Measurements from ENCODE around the gene RNASE8.
A peak's percentile ranks its signal among the peaks of the same experiment; 100 is the strongest.

Gene RNASE8

DNA sequence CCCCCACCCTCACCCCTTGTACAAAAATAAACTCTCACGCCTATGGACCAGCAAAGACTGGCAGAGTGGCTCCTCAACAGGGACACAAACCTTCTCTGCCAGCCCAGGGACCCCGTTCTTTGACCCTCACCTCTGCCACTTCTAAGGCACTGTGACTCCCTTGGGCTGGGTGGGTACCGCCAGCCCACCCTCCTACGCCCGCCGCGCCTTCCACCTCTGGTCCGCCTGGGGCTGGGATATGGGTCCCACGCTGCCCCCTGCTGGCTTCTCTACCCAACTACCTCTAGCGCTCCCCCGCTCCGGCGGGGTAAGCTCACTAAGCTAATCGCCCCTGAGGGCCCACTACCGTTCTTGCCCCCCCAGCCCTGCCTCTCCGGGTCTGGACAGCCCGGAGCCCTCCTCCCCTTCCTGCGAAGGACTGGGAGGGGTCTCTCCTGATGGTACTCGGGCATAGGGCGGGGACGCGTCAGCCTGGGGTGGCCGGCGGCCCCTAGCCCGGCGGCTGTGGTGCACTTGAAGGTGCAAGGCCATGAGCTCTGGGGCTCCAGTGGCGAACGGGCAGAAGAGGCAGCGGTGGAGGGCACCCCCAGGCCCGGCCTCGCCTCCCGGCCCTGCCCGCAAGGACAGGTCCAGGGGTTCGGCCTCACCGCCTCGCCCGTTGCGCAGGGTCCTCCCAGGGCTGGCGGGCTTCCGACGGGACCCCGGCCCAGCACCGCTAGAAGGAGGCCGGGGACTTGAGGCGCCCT, 32.7 kb downstream of the RNASE8 start:
- Histone ChIP-seq H3K9me3 (ENCODE audit: control insufficient read depth, insufficient read depth, low read length) (no peaks in the 10 kb centered on the region), H3F3A (ENCODE audit: control insufficient read depth, insufficient read depth) (no peaks in the 10 kb centered on the region), H3K27ac (ENCODE audit: low read depth, low read length) (no peak overlapping the region), H3K4me2 (ENCODE audit: low read length) (no peak overlapping the region), H3K4me1 (ENCODE audit: control insufficient read depth, low read length) (peaks cover 20% of the 10 kb centered on the region), H3K36me3 (ENCODE audit: control insufficient read depth, low read length) (peaks cover 3% of the 10 kb centered on the region; the same call in 1 of the 2 replicates), H3K9me2 (replicated peaks; ENCODE audit: control insufficient read depth, low read length) (no peaks in the 10 kb centered on the region), H3K79me2 (ENCODE audit: control insufficient read depth, low read length) (no peaks in the 10 kb centered on the region), H3K4me3 (ENCODE audit: low read length) (no peak overlapping the region), H3K27me3 (ENCODE audit: control insufficient read depth, low read length) (no peaks in the 10 kb centered on the region), H4K20me1 (ENCODE audit: control insufficient read depth, insufficient read depth, low read depth, low read length) (peaks cover 9% of the 10 kb centered on the region)
- TF ChIP-seq EZH2phosphoT487 (IDR thresholded peaks at IDR 0.05; ENCODE audit: borderline replicate concordance, low read length) (no peak), CTCF (IDR thresholded peaks at IDR 0.05; ENCODE audit: low read depth, low read length, poor library complexity, severe bottlenecking) (peak; percentile 67)

GRCh38 chr14:21090940-21091663, 33.5 kb downstream of the RNASE8 start:
- no peaks in the 10 kb centered on the region for H3K9me3 ChIP-seq (ENCODE audit: control insufficient read depth, insufficient read depth, low read length)
- TF ChIP-seq CTCF (IDR thresholded peaks at IDR 0.05; ENCODE audit: low read depth, low read length, poor library complexity, severe bottlenecking) (no peak), EZH2phosphoT487 (IDR thresholded peaks at IDR 0.05; ENCODE audit: borderline replicate concordance, low read length) (no peak)
- H3K27me3 ChIP-seq (ENCODE audit: control insufficient read depth, low read length), result no peaks in the 10 kb centered on the region
- H3K4me2 ChIP-seq (ENCODE audit: low read length), result no peak overlapping the region
- H3F3A ChIP-seq (ENCODE audit: control insufficient read depth, insufficient read depth), result peaks cover 1% of the 10 kb centered on the region; the same call in 1 of the 2 replicates
- H3K4me1 ChIP-seq (ENCODE audit: control insufficient read depth, low read length), result peaks cover 20% of the 10 kb centered on the region
- H3K27ac ChIP-seq (ENCODE audit: low read depth, low read length), result no peak overlapping the region
- H3K4me3 ChIP-seq (ENCODE audit: low read length), result no peak overlapping the region
- peaks cover 3% of the 10 kb centered on the region; the same call in 1 of the 2 replicates for H3K36me3 ChIP-seq (ENCODE audit: control insufficient read depth, low read length)
- H4K20me1 ChIP-seq (ENCODE audit: control insufficient read depth, insufficient read depth, low read depth, low read length), result peaks cover 9% of the 10 kb centered on the region
- no peaks in the 10 kb centered on the region for H3K9me2 ChIP-seq (replicated peaks; ENCODE audit: control insufficient read depth, low read length)
- no peaks in the 10 kb centered on the region for H3K79me2 ChIP-seq (ENCODE audit: control insufficient read depth, low read length)

GRCh38 chr14:21091821-21092272, 34.2 kb downstream of the RNASE8 start:
- Histone ChIP-seq H4K20me1 (ENCODE audit: control insufficient read depth, insufficient read depth, low read depth, low read length) (peaks cover 9% of the 10 kb centered on the region), H3K27me3 (ENCODE audit: control insufficient read depth, low read length) (no peaks in the 10 kb centered on the region), H3K4me2 (ENCODE audit: low read length) (no peak overlapping the region), H3K79me2 (ENCODE audit: control insufficient read depth, low read length) (no peaks in the 10 kb centered on the region), H3K9me3 (ENCODE audit: control insufficient read depth, insufficient read depth, low read length) (no peaks in the 10 kb centered on the region), H3F3A (ENCODE audit: control insufficient read depth, insufficient read depth) (peaks cover 8% of the 10 kb centered on the region; the same call in 1 of the 2 replicates), H3K27ac (ENCODE audit: low read depth, low read length) (no peak overlapping the region), H3K4me1 (ENCODE audit: control insufficient read depth, low read length) (peaks cover 20% of the 10 kb centered on the region), H3K36me3 (ENCODE audit: control insufficient read depth, low read length) (peaks cover 3% of the 10 kb centered on the region; the same call in 1 of the 2 replicates), H3K4me3 (ENCODE audit: low read length) (no peak overlapping the region), H3K9me2 (replicated peaks; ENCODE audit: control insufficient read depth, low read length) (no peaks in the 10 kb centered on the region)
- TF ChIP-seq EZH2phosphoT487 (IDR thresholded peaks at IDR 0.05; ENCODE audit: borderline replicate concordance, low read length) (no peak), CTCF (IDR thresholded peaks at IDR 0.05; ENCODE audit: low read depth, low read length, poor library complexity, severe bottlenecking) (no peak)

Measured in DOHH2 (cell line).